GM18858 (cell line): ENCODE results near the gene RGL2.
"Not testable (repeated sequence)": the region's sequence is repeated elsewhere in the genome, so short reads cannot be mapped to it uniquely, and the experiment has no call there.

Experiments used
- ATAC-seq: cut with Tn5 transposase; IDR thresholded peaks from one replicate; pipeline ENCODE4 v1.9.1; 2021; ENCODE audit not compliant: unreplicated experiment

The RGL2 gene

GRCh38 chr6:33273924-33274902 is 24.5 kb downstream of the RGL2 start:
- ATAC-seq, result no peak

DNA sequence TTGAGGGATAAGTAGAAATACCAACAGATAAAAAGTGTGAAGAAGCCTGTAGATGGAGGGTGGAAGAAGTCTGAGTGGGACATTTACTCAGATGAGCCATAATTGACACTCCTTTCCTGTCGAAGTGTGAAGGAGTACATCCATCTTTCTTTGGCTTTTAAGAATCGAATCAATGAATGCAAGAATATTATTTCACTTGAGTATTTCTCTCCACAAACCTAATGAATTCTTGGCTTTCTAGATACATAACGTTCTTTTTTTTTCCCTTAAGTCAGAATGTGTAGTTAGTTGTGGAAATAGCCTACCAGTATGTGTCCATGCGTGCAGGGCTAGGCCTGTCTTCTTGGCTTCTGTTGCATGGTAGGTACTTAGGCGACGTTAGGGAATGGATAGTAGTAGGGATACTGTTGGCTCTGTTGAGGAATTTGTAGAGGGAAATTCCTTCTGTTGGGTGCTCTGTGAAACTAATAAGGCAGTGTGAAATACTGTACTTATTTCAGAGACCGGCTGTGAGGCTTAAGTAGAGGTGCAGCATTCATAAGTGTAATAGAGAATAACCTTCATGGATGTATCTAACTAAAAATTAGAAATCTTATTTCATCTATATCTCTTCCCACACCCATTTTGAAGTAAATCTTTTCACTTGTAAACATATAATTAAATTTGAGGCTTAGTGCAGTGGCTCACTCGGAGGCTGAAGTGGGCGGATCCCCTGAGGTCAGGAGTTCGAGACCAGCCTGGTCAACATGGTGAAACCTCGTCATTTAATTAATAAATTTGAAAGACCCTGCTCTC is 25.4 kb downstream of the RGL2 start:
- no peak for ATAC-seq

GRCh38 chr6:33272275-33273128 is 26.2 kb downstream of the RGL2 start:
- ATAC-seq, result peak; percentile 14

- ATAC-seq, result peak; percentile 61
Measured at GRCh38 chr6:33271468-33272274, 27.1 kb downstream of the RGL2 start, which contains the start of the genes RPS18 and VPS52. TSS of gene RPS18 (plus strand) at chr6:33272075. CDS start at chr6:33272120, 45 bp downstream. TSS of gene VPS52 (minus strand) at chr6:33271876. CDS start at chr6:33271675, 201 bp downstream.

DNA sequence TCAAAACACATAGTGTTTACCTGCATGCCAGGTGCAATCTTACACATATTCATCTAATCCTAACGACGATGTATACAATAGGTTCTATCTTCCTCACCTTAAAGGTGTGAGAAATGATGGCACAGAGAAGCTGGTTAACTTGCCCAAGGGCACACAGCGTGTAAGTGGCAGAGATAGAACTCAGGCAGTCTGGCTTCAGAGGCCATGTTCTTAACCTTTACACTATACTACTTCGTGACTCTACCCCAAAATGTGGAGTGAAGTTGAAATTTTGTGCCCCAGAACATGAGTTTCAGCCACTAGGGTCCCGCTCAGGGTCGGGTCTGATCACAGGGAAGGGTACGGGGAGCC is 27.6 kb downstream of the RGL2 start:
- peak; percentile 10 for ATAC-seq

DNA sequence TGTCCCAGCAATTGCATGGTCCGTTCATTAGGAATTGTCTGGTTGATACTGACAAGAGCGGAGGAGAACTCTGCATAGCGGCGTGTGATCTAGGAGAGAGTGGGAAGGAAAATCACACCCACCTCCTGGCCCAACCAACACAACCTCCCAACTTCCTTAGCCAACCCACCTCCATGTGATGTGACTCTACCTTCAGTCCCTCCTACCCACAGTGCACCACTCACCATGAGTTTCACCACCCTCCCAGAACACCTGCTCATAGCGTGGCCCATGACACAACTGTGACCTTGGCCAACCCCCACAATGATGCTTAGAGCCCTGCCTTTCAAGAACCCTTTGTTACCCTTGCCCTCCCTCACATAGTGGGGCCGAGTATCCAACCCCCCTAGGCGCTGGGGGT is 34.7 kb downstream of the RGL2 start:
- ATAC-seq, result no peak

GRCh38 chr6:33262490-33262889 is 36.3 kb downstream of the RGL2 start:
- not testable (repeated sequence) for ATAC-seq

DNA sequence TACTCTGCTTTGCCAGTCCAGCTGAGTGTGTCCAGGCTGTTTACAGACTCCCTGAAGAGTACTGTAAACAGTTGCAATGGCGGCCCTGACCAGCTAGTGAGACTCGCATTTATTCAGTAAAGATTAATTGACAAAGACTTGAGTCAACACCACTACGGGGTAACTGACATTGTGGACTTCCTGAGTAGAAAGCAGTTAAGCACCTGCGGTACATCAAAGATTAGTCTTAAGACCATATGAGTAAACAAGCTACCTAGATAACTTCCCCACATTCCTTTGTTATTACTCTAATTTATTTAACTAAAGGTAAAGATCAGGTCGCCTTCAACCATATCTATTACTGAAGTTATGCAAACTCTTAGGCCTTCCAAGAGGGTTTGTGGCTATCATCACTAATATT is 39.7 kb downstream of the RGL2 start:
- ATAC-seq, result no peak

DNA sequence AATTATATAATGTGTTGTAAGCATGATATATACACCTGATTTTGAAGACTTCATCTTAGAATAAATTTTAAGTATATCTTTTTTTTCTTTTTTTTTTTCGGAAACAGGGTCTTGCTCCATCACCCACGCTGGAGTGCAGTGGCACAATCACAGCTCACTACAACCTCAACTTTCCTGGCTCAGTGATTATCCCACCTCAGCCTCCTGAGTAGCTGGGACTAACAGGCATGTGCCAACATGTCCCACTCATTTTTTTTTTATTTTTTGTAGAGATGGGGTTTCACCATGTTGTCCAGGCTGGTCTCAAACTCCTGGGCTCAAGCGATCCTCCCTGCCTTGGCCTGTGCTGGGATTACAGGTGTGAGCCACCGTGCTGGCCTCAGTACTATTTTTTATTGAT is 44.2 kb downstream of the RGL2 start:
- no peak for ATAC-seq

DNA sequence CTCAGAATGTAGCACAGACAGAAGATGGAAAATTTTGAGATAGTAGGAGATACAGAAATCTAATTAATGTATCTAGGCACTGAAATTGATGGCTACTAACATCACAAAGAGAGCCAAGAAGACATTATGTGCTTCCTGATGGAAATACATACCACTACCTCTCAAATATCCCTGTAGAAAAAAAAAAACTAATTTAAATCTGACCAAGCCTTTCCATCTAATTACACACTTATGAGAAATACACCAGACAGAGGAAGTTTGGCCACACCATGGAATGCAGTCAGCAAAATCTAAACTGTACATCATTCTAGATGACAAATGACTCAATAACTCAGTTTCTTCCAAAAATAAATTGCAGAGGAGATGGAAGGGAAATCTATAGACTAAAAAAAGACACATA is 46.0 kb downstream of the RGL2 start:
- no peak for ATAC-seq

DNA sequence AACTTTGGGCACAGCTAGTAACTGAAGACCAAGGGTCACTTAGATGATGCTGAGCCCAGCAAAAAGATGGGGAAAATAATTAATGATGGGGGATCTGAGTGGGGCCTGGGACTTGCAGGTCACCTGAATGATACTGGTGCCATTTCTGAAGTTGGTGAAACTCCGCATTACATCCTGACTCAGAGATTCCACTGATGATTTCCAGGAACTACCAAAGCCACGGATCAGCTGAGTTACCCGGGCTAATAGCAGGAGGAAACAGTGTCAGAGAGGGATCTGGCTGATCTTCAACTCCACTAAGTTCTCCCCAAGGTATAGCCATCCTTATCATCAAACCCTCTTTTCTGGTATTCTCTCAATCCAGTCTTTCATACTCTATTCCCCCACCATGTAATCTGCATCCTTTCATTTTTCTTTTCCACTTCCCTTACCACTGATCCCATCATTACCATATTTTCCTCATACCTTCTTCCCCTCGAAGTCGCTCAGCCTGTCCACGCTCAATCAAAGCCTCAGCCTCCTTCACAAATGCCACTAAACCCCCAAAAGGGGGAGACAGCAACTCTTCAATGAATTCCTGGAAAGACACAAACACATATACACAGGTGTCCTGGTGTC is 47.2 kb downstream of the RGL2 start:
- no peak for ATAC-seq

DNA sequence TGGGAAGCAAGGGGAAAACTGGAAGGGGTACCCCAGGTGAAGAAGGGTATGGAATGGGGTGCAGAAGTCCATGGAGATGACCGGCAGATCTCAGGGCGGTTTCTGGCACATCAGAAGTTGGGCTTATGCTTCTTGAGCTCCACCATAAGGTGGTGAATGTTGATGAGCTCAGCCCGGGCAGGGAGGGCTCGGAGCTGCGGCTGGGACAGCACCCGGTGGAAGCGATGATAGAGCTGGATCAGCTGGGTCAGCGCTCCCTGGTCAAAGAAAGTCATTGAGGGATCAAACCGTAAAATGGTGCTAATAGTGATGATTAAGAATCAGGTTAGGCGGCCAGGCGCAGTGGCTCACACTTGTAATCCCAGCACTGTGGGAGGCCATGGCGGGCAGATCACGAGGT is 48.0 kb downstream of the RGL2 start:
- no peak for ATAC-seq

DNA sequence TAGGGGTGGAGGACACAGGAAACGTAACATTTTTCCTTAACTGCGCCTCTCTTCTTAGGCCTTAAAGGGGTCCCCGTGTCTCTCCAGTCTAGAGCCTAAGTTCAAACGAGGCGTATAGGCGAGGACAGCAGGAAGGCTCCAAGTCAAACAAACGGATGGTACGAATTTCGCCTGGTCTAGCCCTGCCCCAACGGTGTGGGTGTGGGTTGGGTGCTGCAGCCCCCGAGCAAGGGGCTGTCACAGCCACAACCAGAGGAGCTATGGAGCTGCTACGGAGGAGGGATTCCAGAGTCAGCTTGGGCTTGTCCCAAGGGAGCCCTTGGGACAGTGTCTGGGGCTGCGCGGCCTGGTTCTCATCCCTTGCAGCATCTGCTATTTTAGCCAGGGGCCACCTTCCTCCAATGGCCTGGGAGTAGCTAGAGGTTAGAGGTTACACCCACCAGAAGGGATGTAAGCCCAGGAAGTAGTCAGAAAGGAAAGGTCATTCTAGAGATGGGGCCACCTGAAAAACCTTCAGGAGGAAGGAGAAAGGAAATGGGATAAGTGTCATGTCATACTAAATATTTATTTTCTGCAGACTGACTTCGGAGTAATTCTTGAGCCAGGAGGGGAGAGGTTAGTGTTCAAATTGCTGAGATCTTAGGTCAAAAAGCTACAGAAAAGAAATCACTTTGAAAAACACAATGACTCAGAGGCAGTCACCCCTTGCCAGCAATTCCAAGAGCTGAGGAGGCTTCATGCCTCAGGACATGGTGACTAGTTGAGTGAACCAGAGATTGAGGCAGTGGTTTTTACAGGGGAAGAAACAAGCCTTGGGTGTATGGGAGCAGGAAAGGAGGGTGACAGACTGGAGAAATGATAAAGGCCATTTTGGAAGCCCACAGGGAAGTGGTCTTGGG is 48.8 kb downstream of the RGL2 start:
- no peak for ATAC-seq

DNA sequence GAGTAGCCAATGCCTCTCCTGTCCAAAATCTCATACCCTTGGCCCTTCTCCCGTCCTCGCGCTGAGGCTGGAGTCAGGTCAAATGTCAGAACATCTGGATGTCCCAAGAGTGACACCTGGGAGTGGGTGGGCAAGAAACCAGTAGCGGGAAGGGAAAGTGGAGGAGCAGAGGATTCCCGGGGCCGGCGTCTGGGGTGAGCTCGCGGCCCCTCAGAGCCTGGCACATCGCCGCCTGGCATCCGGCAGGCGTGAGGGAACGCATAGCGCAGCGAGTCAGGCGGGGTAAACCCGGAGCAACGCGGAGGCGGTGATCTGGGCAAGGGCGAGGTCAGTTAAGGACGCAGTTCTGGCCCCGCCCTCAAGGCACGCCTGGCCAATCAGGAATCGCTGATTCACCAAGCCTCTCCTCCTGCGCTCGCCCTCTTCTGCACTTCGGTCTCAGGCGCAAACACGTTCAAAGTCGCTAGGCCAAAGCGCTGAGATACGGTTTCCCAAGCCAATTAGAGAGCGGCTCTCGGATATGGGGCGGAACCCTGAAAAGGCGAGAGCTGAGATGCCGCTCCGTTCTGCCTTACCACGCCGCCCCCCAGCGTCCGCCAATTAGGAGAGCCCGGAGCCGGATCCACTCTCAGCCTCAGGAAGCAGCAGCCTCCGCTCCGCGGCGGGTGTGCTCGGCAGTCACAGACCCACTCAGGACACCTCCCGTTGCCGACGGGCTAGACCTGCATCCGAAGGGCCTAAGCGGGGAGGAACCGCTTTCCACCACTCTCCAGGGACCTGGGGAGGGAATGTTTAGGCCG is 49.6 kb downstream of the RGL2 start:
- peak; percentile 74 for ATAC-seq

DNA sequence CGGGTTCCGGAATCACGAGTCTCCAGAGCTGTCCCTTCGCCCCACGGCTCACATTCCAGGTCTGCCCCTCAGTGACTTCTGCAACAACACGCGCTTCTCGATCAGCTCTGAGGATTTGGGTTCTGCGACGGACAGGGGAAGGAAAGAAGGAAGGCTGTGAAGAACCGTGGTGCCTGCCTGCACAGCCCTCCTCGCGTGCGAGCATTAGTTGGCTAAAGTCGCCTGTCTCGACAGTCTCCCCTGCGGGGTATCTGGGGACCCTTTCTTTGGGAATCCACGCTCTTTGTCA is 50.2 kb downstream of the RGL2 start:
- no peak for ATAC-seq

- ATAC-seq, result no peak
Measured at GRCh38 chr6:33247977-33248642, 50.6 kb downstream of the RGL2 start.

DNA sequence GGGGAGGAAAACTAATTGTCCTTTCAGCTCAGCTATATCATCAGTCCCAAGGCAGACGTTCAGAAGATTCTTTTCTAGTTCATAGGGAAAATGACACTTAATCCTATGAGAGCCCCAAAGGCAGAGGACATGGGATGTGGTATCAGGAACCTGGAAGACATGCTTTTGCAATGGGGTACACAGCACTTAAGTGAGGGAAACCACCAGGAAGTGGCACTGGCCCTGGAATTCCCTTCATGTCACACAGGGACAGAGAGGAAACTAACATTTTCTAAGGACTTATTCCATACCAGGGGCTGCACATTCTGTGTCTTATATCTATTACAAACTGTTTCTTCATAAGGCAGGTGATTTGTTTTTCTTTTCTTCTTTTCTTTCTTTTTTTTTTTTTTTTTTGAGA is 55.3 kb downstream of the RGL2 start:
- no peak for ATAC-seq

DNA sequence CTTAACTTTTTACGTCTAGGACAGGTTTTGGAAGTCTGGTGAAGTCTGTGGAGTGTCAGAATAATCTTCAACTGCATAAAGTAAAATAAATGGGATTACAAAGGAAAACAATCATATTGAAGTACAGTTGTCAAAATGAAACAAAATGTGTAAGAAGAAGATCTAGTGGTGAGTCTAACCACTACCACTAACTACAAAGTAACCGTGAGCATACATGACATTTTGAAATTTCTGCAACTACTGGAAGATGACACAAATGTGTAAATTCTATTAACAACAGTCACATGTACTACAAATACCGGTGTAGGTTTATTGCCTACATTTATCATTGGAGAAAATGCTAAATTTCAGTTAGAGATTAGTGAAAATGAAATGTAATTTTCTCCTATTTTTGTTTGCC is 56.8 kb downstream of the RGL2 start:
- no peak for ATAC-seq
